ENCODE measurements around the gene PFKFB4.

DNA sequence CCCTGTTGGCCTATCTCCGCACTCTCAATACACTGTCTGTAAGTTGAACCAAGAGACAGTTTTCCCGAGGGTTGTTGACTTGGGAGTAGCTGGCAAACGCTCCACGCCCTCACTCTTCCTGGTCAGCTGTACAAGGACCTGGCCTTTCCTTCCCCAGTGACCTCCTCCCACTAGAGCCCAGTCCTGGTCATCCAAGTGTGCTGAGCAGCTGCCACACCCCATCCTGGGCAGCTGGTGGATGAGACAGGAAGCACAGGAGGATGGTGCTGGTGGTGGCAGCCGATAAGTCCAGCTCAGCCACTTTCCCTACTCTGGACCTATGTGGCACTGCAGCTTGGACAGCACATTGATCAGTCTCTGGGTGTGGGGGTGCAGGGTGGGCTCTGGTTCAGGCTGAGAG is 19.8 kb downstream of the PFKFB4 start:
- TF ChIP-seq, protein P1, sequence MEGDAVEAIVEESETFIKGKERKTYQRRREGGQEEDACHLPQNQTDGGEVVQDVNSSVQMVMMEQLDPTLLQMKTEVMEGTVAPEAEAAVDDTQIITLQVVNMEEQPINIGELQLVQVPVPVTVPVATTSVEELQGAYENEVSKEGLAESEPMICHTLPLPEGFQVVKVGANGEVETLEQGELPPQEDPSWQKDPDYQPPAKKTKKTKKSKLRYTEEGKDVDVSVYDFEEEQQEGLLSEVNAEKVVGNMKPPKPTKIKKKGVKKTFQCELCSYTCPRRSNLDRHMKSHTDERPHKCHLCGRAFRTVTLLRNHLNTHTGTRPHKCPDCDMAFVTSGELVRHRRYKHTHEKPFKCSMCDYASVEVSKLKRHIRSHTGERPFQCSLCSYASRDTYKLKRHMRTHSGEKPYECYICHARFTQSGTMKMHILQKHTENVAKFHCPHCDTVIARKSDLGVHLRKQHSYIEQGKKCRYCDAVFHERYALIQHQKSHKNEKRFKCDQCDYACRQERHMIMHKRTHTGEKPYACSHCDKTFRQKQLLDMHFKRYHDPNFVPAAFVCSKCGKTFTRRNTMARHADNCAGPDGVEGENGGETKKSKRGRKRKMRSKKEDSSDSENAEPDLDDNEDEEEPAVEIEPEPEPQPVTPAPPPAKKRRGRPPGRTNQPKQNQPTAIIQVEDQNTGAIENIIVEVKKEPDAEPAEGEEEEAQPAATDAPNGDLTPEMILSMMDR (IDR thresholded peaks at IDR 0.05) = no peak
- TF ChIP-seq POLR2A (IDR thresholded peaks at IDR 0.05; ENCODE audit: low read depth) = no peak
